ENCODE results near the gene CDH13. TPM values are rescaled to one million over a fixed set of nuclear protein-coding genes. Genes with fewer than 3 reads are reported as not detected.

The CDH13 gene
- total and polyA plus RNA-seq, 10 of the 15 experiments (the other 5 are each of a cell fraction or from before 2014, with no cell fraction given): under 0.01 to 0.05 TPM; not detected in 8

DNA sequence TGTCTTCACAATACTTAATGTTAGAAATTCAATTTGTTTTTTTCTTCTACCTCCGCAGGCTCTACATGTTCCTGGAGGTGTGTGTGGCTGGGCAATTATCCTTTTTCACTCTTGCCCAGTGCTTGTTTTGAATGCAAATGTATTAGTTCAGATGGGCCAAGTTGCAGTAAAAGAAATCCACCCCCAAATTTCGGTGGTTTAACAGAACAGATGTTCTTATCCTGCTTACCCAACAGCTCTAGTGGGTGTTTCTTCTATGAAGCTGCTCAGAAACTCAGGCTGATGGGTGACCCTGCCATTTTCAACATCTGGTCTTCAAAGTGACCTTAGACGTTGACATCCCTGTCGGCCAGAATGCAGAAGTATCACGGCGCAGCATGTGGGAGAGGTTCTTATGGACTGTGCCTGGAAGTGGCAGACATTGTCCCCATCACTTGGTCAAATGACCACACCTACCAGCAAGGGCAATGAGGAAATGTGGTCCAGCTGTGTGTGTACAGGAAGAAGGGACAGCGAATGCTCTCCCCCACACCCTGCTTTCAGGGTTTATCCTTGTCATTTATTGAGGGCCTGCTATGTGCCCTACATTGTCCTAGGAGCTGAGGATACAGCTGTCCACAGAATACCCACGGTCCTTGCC is 157.3 kb downstream of the CDH13 start:
- Histone ChIP-seq H3K27ac (ENCODE audit: control insufficient read depth, insufficient read depth) (no peak overlapping the region), H3K4me2 (ENCODE audit: control insufficient read depth, insufficient read depth) (no peak overlapping the region), H3K27me3 (replicated peaks in 1 of 2; ENCODE audit: control insufficient read depth in 2 of 2, insufficient read depth in 2 of 2, low read length in 1 of 2) (0 out of 4 replicates have a peak, but pooled peaks cover 0 to 3% of the 10 kb centered on the region in 2 experiments), H4K20me1 (ENCODE audit: control insufficient read depth, insufficient read depth) (no peaks in the 10 kb centered on the region), H3K36me3 (ENCODE audit: control insufficient read depth in 2 of 2, insufficient read depth in 2 of 2, low read length in 1 of 2) (no peaks in the 10 kb centered on the region), H2AFZ (ENCODE audit: control insufficient read depth, low read depth, low read length) (no peak overlapping the region), H3K9me3 (replicated peaks; ENCODE audit: control insufficient read depth, insufficient read depth, low read length) (no peaks in the 10 kb centered on the region), H3K4me1 (ENCODE audit: control insufficient read depth, insufficient read depth, low read length) (no peaks in the 10 kb centered on the region), H3K4me3 (no peak overlapping the region), H3K9ac (ENCODE audit: control insufficient read depth, insufficient read depth, low read length) (no peak overlapping the region), H3K79me2 (ENCODE audit: control insufficient read depth, insufficient read depth, low read length) (no peaks in the 10 kb centered on the region)
- ATAC-seq: no peak
- in situ Hi-C loops (cut with MboI): no loop called here
- no peak for FAIRE-seq
- POLR2A ChIA-PET: no interaction called here
- WGBS (ENCODE audit: insufficient coverage, insufficient replicate concordance, low lambda C conversion rate, missing lambda C conversion rate): 29% methylated on average over 8 of the region's 8 CpGs
- no TSS peak for BruUV-seq (replicated peaks)
- RAD21 ChIA-PET (ENCODE audit: unreplicated experiment): no interaction called here
- SMC1A ChIA-PET (ENCODE audit: uncharacterized antibody, unreplicated experiment): interaction anchor here (0.7 kb wide), 1 partner anchor 22 kb away, joined by 3 read pairs; no protein-coding TSS in a partner anchor
- no peak for TF ChIP-seq RFX5 (IDR thresholded peaks at IDR 0.05; ENCODE audit: low read depth, low read length)
- TF ChIP-seq, protein P1, sequence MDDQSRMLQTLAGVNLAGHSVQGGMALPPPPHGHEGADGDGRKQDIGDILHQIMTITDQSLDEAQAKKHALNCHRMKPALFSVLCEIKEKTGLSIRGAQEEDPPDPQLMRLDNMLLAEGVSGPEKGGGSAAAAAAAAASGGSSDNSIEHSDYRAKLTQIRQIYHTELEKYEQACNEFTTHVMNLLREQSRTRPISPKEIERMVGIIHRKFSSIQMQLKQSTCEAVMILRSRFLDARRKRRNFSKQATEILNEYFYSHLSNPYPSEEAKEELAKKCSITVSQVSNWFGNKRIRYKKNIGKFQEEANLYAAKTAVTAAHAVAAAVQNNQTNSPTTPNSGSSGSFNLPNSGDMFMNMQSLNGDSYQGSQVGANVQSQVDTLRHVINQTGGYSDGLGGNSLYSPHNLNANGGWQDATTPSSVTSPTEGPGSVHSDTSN (IDR thresholded peaks at IDR 0.05; ENCODE audit: insufficient replicate concordance, low read depth, low read length): no peak
- TF ChIP-seq, protein P2, sequence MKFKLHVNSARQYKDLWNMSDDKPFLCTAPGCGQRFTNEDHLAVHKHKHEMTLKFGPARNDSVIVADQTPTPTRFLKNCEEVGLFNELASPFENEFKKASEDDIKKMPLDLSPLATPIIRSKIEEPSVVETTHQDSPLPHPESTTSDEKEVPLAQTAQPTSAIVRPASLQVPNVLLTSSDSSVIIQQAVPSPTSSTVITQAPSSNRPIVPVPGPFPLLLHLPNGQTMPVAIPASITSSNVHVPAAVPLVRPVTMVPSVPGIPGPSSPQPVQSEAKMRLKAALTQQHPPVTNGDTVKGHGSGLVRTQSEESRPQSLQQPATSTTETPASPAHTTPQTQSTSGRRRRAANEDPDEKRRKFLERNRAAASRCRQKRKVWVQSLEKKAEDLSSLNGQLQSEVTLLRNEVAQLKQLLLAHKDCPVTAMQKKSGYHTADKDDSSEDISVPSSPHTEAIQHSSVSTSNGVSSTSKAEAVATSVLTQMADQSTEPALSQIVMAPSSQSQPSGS (IDR thresholded peaks at IDR 0.05; ENCODE audit: low read length): no peak
- TF ChIP-seq IRF4 (IDR thresholded peaks at IDR 0.05; ENCODE audit: low read depth, low read length): no peak
- TF ChIP-seq FOXK2 (IDR thresholded peaks at IDR 0.05): no peak
- TF ChIP-seq FOXM1 (IDR thresholded peaks at IDR 0.05; ENCODE audit: low read depth, low read length): no peak
- no peak for TF ChIP-seq SPI1 (IDR thresholded peaks at IDR 0.05; ENCODE audit: borderline replicate concordance, insufficient read depth, low read depth, low read length)
- no peak for TF ChIP-seq NR2F1 (conservative IDR thresholded peaks at IDR 0.05)
- no peak for TF ChIP-seq TCF12 (IDR thresholded peaks at IDR 0.05; ENCODE audit: low read depth, low read length)
- no peak for DNase-seq (ENCODE audit: low read depth, low spot score)
- intact Hi-C loops (cut with micrococcal nuclease; ENCODE audit: unreplicated experiment): no loop called here
- CTCF ChIA-PET: no interaction called here
